Measurements from ENCODE around the gene MAJIN. TPM values are rescaled to one million over a fixed set of nuclear protein-coding genes. Genes with fewer than 3 reads are reported as not detected.

The MAJIN gene
- total RNA-seq, 1 donor from 2014 or later: not detected

DNA sequence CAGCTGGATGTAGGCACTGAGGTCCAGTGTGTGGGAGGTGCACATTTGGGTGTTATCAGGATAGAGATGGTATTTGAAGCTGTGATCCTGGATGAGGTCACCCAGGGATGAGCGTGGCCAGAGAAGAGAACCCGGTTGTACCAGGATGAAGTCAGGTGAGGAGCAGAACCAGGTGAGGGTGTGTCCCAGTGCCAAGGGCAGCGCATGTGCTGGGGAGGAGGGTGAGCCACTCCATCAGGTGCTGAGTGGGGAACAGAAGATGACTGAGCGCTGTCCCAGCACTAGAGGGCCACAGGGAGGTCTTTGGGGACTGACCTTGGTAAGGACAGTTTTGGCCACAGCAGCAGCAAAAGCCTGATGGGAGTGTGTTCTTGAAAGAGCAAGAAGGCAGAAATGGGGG lies 44.8 kb upstream of the MAJIN start:
- Mint-ChIP-seq H3K4me1 (ENCODE audit: unreplicated experiment) (peaks cover 11% of the 10 kb centered on the region), H3K4me3 (ENCODE audit: unreplicated experiment) (no peak overlapping the region), H3K27ac (ENCODE audit: unreplicated experiment) (no peak overlapping the region), H3K36me3 (ENCODE audit: unreplicated experiment) (peaks cover 12% of the 10 kb centered on the region), H3K27me3 (ENCODE audit: unreplicated experiment) (no peaks in the 10 kb centered on the region), H3K9me3 (ENCODE audit: unreplicated experiment) (no peaks in the 10 kb centered on the region)
- no peak for TF ChIP-seq CTCF (IDR thresholded peaks at IDR 0.05)
- DNase-seq (ENCODE audit: extremely low spot score, unreplicated experiment): no peak

GRCh38 chr11:65014726-65015227 lies 42.9 kb upstream of the MAJIN start:
- Mint-ChIP-seq H3K4me1 (ENCODE audit: unreplicated experiment) (peaks cover 11% of the 10 kb centered on the region), H3K27me3 (ENCODE audit: unreplicated experiment) (no peaks in the 10 kb centered on the region), H3K36me3 (ENCODE audit: unreplicated experiment) (peaks cover 12% of the 10 kb centered on the region), H3K9me3 (ENCODE audit: unreplicated experiment) (no peaks in the 10 kb centered on the region), H3K4me3 (ENCODE audit: unreplicated experiment) (peak overlapping the region; percentile 81), H3K27ac (ENCODE audit: unreplicated experiment) (peak overlapping the region; percentile 85)
- no peak for TF ChIP-seq CTCF (IDR thresholded peaks at IDR 0.05)
- DNase-seq (ENCODE audit: extremely low spot score, unreplicated experiment): no peak

- Mint-ChIP-seq H3K27ac (ENCODE audit: unreplicated experiment) (peak within 1 kb of the TSS; percentile 97), H3K27me3 (ENCODE audit: unreplicated experiment) (no peaks in the 10 kb centered on the region), H3K4me3 (ENCODE audit: unreplicated experiment) (peak within 1 kb of the TSS; percentile 88), H3K36me3 (ENCODE audit: unreplicated experiment) (peaks cover 12% of the 10 kb centered on the region), H3K4me1 (ENCODE audit: unreplicated experiment) (peaks cover 11% of the 10 kb centered on the region), H3K9me3 (ENCODE audit: unreplicated experiment) (no peaks in the 10 kb centered on the region)
- DNase-seq (ENCODE audit: extremely low spot score, unreplicated experiment): peak; percentile 96
- peak; percentile 85 for TF ChIP-seq CTCF (IDR thresholded peaks at IDR 0.05)
Observed at GRCh38 chr11:65013888-65014725, 42.2 kb upstream of the MAJIN start, which contains the start of gene ARL2. Gene ARL2, plus strand, starts transcription at chr11:65014160. Its CDS starts 48 bp downstream, at chr11:65014208.

GRCh38 chr11:65013130-65013887 lies 41.4 kb upstream of the MAJIN start:
- H3K27me3 Mint-ChIP-seq (ENCODE audit: unreplicated experiment): no peaks in the 10 kb centered on the region

More at GRCh38 chr11:65013130-65013887, 41.4 kb upstream of the MAJIN start:
- peaks cover 12% of the 10 kb centered on the region for H3K36me3 Mint-ChIP-seq (ENCODE audit: unreplicated experiment)
- TF ChIP-seq CTCF (IDR thresholded peaks at IDR 0.05): peak; percentile 75
- peaks cover 11% of the 10 kb centered on the region for H3K4me1 Mint-ChIP-seq (ENCODE audit: unreplicated experiment)
- peak overlapping the region; percentile 88 for H3K4me3 Mint-ChIP-seq (ENCODE audit: unreplicated experiment)
- H3K9me3 Mint-ChIP-seq (ENCODE audit: unreplicated experiment): no peaks in the 10 kb centered on the region
- peak; percentile 96 for DNase-seq (ENCODE audit: extremely low spot score, unreplicated experiment)
- peak overlapping the region; percentile 97 for H3K27ac Mint-ChIP-seq (ENCODE audit: unreplicated experiment)

All from osteocyte (in vitro differentiated cells).